ENCODE results near the gene ACTR8. TPM values are rescaled to one million over a fixed set of nuclear protein-coding genes. Genes with fewer than 3 reads are reported as not detected.

Gene ACTR8
- total and polyA plus RNA-seq, 2 of the 13 experiments (the other 11 are each of a cell fraction or from before 2014, with no cell fraction given): 15.5 to 29.0 TPM

DNA sequence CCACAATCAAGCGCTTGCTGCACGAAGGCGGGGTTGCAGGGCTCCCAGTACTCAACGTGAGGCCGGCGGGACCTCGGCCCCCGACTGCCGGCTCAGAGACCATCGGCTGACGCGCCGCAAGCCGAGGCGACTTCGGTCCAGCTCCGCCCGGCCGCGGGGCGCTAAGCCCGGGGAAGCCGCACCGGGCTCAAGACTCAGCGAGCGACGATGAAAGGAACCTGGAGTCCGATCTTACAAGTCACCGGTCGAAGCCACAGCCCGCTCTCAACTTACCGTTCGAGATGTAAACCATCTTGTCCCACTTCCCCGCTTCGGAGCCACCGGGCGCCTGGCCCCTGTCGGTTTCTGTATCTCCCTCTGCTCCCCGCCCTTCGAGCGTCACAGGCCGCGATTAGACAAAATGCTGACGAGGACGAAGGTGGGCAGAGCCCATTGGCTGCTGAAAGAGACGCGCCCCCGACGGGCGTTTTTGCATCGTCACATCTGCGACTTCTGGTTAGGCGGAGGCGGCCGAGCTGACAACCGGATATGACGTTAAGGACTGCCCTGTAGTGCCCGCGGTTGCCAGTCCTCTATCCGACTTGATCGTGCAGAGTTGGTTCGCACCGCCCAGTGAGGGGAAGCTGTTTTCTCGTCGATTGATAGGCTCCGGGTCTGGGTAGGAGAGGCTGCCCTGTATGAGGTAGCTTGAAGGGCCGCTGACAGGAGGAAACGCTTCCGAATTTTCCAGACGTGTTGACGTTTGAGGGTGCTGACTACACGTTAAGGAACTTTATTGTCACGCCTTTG lies 9.7 kb upstream of the ACTR8 start, which contains the start of gene SELENOK (continued):
- TF ChIP-seq, protein P1, sequence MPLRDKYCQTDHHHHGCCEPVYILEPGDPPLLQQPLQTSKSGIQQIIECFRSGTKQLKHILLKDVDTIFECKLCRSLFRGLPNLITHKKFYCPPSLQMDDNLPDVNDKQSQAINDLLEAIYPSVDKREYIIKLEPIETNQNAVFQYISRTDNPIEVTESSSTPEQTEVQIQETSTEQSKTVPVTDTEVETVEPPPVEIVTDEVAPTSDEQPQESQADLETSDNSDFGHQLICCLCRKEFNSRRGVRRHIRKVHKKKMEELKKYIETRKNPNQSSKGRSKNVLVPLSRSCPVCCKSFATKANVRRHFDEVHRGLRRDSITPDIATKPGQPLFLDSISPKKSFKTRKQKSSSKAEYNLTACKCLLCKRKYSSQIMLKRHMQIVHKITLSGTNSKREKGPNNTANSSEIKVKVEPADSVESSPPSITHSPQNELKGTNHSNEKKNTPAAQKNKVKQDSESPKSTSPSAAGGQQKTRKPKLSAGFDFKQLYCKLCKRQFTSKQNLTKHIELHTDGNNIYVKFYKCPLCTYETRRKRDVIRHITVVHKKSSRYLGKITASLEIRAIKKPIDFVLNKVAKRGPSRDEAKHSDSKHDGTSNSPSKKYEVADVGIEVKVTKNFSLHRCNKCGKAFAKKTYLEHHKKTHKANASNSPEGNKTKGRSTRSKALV (CRISPR knock-in tag; IDR thresholded peaks at IDR 0.05): no peak
- TF ChIP-seq ZNF670 (CRISPR knock-in tag; IDR thresholded peaks at IDR 0.05; ENCODE audit: borderline replicate concordance) (no peak), IRF2 (CRISPR knock-in tag; IDR thresholded peaks at IDR 0.05) (peak; percentile 83; the same call in 1 of the 2 replicates), ZNF678 (CRISPR knock-in tag; IDR thresholded peaks at IDR 0.05) (no peak), ZBTB7B (CRISPR knock-in tag; IDR thresholded peaks at IDR 0.05) (no peak), ZNF224 (CRISPR knock-in tag; IDR thresholded peaks at IDR 0.05) (no peak), BRD4 (CRISPR knock-in tag; IDR thresholded peaks at IDR 0.05) (no peak), ISX (CRISPR knock-in tag; conservative IDR thresholded peaks at IDR 0.05) (no peak), ZNF180 (CRISPR knock-in tag; IDR thresholded peaks at IDR 0.05; ENCODE audit: borderline replicate concordance, low read depth) (no peak), NFATC3 (CRISPR knock-in tag; IDR thresholded peaks at IDR 0.05) (no peak), ZBTB3 (CRISPR knock-in tag; IDR thresholded peaks at IDR 0.05; ENCODE audit: borderline replicate concordance, low read depth) (no peak), THYN1 (CRISPR knock-in tag; IDR thresholded peaks at IDR 0.05; ENCODE audit: borderline replicate concordance, low read depth) (no peak; the same call in 1 of the 2 replicates), NR2F1 (CRISPR knock-in tag; IDR thresholded peaks at IDR 0.05) (no peak), TOE1 (CRISPR knock-in tag; IDR thresholded peaks at IDR 0.05) (no peak), ZNF12 (CRISPR knock-in tag; IDR thresholded peaks at IDR 0.05) (no peak)
- TF ChIP-seq, protein P2, sequence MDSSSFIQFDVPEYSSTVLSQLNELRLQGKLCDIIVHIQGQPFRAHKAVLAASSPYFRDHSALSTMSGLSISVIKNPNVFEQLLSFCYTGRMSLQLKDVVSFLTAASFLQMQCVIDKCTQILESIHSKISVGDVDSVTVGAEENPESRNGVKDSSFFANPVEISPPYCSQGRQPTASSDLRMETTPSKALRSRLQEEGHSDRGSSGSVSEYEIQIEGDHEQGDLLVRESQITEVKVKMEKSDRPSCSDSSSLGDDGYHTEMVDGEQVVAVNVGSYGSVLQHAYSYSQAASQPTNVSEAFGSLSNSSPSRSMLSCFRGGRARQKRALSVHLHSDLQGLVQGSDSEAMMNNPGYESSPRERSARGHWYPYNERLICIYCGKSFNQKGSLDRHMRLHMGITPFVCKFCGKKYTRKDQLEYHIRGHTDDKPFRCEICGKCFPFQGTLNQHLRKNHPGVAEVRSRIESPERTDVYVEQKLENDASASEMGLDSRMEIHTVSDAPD (CRISPR knock-in tag; IDR thresholded peaks at IDR 0.05): no peak
- TF ChIP-seq, protein P3, sequence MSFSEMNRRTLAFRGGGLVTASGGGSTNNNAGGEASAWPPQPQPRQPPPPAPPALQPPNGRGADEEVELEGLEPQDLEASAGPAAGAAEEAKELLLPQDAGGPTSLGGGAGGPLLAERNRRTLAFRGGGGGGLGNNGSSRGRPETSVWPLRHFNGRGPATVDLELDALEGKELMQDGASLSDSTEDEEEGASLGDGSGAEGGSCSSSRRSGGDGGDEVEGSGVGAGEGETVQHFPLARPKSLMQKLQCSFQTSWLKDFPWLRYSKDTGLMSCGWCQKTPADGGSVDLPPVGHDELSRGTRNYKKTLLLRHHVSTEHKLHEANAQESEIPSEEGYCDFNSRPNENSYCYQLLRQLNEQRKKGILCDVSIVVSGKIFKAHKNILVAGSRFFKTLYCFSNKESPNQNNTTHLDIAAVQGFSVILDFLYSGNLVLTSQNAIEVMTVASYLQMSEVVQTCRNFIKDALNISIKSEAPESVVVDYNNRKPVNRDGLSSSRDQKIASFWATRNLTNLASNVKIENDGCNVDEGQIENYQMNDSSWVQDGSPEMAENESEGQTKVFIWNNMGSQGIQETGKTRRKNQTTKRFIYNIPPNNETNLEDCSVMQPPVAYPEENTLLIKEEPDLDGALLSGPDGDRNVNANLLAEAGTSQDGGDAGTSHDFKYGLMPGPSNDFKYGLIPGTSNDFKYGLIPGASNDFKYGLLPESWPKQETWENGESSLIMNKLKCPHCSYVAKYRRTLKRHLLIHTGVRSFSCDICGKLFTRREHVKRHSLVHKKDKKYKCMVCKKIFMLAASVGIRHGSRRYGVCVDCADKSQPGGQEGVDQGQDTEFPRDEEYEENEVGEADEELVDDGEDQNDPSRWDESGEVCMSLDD (CRISPR knock-in tag; IDR thresholded peaks at IDR 0.05; ENCODE audit: borderline replicate concordance): no peak
- TF ChIP-seq, protein P4, sequence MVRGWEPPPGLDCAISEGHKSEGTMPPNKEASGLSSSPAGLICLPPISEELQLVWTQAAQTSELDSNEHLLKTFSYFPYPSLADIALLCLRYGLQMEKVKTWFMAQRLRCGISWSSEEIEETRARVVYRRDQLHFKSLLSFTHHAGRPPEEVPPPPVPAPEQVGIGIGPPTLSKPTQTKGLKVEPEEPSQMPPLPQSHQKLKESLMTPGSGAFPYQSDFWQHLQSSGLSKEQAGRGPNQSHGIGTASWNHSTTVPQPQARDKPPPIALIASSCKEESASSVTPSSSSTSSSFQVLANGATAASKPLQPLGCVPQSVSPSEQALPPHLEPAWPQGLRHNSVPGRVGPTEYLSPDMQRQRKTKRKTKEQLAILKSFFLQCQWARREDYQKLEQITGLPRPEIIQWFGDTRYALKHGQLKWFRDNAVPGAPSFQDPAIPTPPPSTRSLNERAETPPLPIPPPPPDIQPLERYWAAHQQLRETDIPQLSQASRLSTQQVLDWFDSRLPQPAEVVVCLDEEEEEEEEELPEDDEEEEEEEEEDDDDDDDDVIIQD (CRISPR knock-in tag; IDR thresholded peaks at IDR 0.05; ENCODE audit: low read depth): peak; percentile 87; the same call in 1 of the 2 replicates

Data from HepG2 (cell line).